ENCODE results near the gene ARHGAP25. TPM values are rescaled to one million over a fixed set of nuclear protein-coding genes. Genes with fewer than 3 reads are reported as not detected.

Gene ARHGAP25
- total and polyA plus RNA-seq, 10 of the 15 experiments (the other 5 are each of a cell fraction or from before 2014, with no cell fraction given): 0.15 to 1.0 (median 0.46) TPM

DNA sequence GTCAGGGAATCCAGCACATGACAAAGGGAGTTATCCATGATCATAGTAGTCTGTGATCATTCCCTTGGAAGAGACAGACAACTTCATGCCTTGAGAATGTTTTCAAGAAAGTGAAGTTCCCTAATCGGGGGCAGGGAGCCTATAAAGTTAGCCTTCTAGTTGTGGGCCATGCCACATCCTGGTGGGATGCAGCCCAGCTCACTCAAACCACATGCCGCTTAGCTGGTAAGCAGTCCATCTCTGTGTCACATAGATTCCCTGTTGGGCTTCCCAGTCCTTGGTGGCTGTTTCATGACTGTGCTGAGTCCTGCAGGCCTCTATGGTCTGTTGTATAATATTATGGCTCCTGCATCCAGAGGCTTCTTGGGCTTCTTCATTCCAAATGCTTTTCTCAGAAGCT lies 11.4 kb upstream of the ARHGAP25 start:
- H3K36me3 ChIP-seq (ENCODE audit: control insufficient read depth in 2 of 2, insufficient read depth in 2 of 2, low read length in 1 of 2): no peaks in the 10 kb centered on the region
- no peak overlapping the region for H3K9ac ChIP-seq (ENCODE audit: control insufficient read depth, insufficient read depth, low read length)
- peaks cover 33% of the 10 kb centered on the region for H3K4me1 ChIP-seq (ENCODE audit: control insufficient read depth, insufficient read depth, low read length)
- H4K20me1 ChIP-seq (ENCODE audit: control insufficient read depth, insufficient read depth): no peaks in the 10 kb centered on the region
- WGBS (ENCODE audit: insufficient coverage, insufficient replicate concordance, low lambda C conversion rate, missing lambda C conversion rate): 68% methylated on average over 2 of the region's 2 CpGs
- CTCF ChIA-PET: interaction anchor here (0.9 to 4.5 kb wide), 7 partner anchors 14 to 390 kb away, joined by 3 to 17 read pairs (median 5); no protein-coding TSS in a partner anchor
- H3K27ac ChIP-seq (ENCODE audit: control insufficient read depth, insufficient read depth): no peak overlapping the region
- RAD21 ChIA-PET (ENCODE audit: unreplicated experiment): no interaction called here
- H3K27me3 ChIP-seq (replicated peaks in 1 of 2; ENCODE audit: control insufficient read depth in 2 of 2, insufficient read depth in 2 of 2, low read length in 1 of 2): no peaks in the 10 kb centered on the region; a peak in 1 of 4 replicates
- no peak overlapping the region for H3K4me2 ChIP-seq (ENCODE audit: control insufficient read depth, insufficient read depth)
- H2AFZ ChIP-seq (ENCODE audit: control insufficient read depth, low read depth, low read length): no peak overlapping the region
- SMC1A ChIA-PET (ENCODE audit: uncharacterized antibody, unreplicated experiment): interaction anchor here (0.9 to 2.0 kb wide), 3 partner anchors 11 to 28 kb away, joined by 3 to 6 read pairs (median 4); partner anchors contain the start of gene ARHGAP25
- BruUV-seq (replicated peaks): no TSS peak
- no peak for TF ChIP-seq HCFC1 (IDR thresholded peaks at IDR 0.05; ENCODE audit: low read length)
- no peak for TF ChIP-seq WRNIP1 (IDR thresholded peaks at IDR 0.05; ENCODE audit: borderline replicate concordance, low read depth, low read length)
- no peak for TF ChIP-seq ESRRA (IDR thresholded peaks at IDR 0.05; ENCODE audit: low read length)
- TF ChIP-seq RB1 (IDR thresholded peaks at IDR 0.05; ENCODE audit: borderline replicate concordance): no peak
- TF ChIP-seq SPI1 (IDR thresholded peaks at IDR 0.05; ENCODE audit: borderline replicate concordance, insufficient read depth, low read depth, low read length): no peak
- H3K4me3 ChIP-seq: no peak overlapping the region
- intact Hi-C loops (cut with micrococcal nuclease; ENCODE audit: unreplicated experiment) (no loop called here), in situ Hi-C loops (cut with MboI) (no loop called here)
- H3K79me2 ChIP-seq (ENCODE audit: control insufficient read depth, insufficient read depth, low read length): no peaks in the 10 kb centered on the region
- H3K9me3 ChIP-seq (replicated peaks; ENCODE audit: control insufficient read depth, insufficient read depth, low read length): no peaks in the 10 kb centered on the region
- POLR2A ChIA-PET: no interaction called here
- FAIRE-seq: no peak
- no peak for DNase-seq (ENCODE audit: low read depth, low spot score)
- no peak for ATAC-seq

DNA sequence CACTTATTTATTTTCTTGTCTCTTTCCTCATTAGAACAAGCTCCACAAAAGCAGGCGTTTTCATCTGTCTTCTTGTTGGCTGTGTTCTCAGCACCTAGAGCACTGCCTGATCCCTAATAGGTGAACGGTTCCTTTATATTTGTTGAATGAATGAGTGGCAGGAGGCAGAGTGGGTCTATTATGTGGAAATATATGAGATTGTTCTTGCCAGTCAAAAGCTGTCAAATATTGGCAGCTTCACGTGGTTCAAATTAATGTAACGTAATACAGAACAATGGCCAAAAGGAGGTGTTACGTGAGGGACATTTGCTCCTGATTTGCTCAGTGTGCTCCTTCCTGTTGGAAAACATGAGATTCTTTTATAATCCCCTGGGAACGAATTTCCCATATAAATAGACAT lies 8.5 kb upstream of the ARHGAP25 start:
- ChIA-PET RAD21 (ENCODE audit: unreplicated experiment) (no interaction called here), CTCF (interaction anchor here (0.7 to 1.9 kb wide), 5 partner anchors 8 to 426 kb away, joined by 3 to 5 read pairs (median 4); no protein-coding TSS in a partner anchor), SMC1A (ENCODE audit: uncharacterized antibody, unreplicated experiment) (interaction anchor here (0.8 kb wide), 1 partner anchor 42 kb away, joined by 3 read pairs; no protein-coding TSS in a partner anchor), POLR2A (no interaction called here)
- WGBS (ENCODE audit: insufficient coverage, insufficient replicate concordance, low lambda C conversion rate, missing lambda C conversion rate): 68% methylated on average over 6 of the region's 6 CpGs
- Histone ChIP-seq H3K9me3 (replicated peaks; ENCODE audit: control insufficient read depth, insufficient read depth, low read length) (no peaks in the 10 kb centered on the region), H3K36me3 (ENCODE audit: control insufficient read depth in 2 of 2, insufficient read depth in 2 of 2, low read length in 1 of 2) (no peaks in the 10 kb centered on the region), H4K20me1 (ENCODE audit: control insufficient read depth, insufficient read depth) (no peaks in the 10 kb centered on the region), H3K27ac (ENCODE audit: control insufficient read depth, insufficient read depth) (no peak overlapping the region), H2AFZ (ENCODE audit: control insufficient read depth, low read depth, low read length) (no peak overlapping the region), H3K4me1 (ENCODE audit: control insufficient read depth, insufficient read depth, low read length) (peaks cover 27% of the 10 kb centered on the region), H3K4me3 (no peak overlapping the region), H3K79me2 (ENCODE audit: control insufficient read depth, insufficient read depth, low read length) (no peaks in the 10 kb centered on the region), H3K4me2 (ENCODE audit: control insufficient read depth, insufficient read depth) (no peak overlapping the region), H3K9ac (ENCODE audit: control insufficient read depth, insufficient read depth, low read length) (no peak overlapping the region), H3K27me3 (replicated peaks in 1 of 2; ENCODE audit: control insufficient read depth in 2 of 2, insufficient read depth in 2 of 2, low read length in 1 of 2) (no peaks in the 10 kb centered on the region; a peak in 1 of 4 replicates)
- no TSS peak for BruUV-seq (replicated peaks)
- no peak for ATAC-seq
- in situ Hi-C loops (cut with MboI) (no loop called here), intact Hi-C loops (cut with micrococcal nuclease; ENCODE audit: unreplicated experiment) (no loop called here)
- DNase-seq (ENCODE audit: low read depth, low spot score): no peak
- no peak for FAIRE-seq
- TF ChIP-seq ZNF384 (IDR thresholded peaks at IDR 0.05; ENCODE audit: borderline replicate concordance, low read depth, low read length): no peak
- TF ChIP-seq TCF12 (IDR thresholded peaks at IDR 0.05; ENCODE audit: low read depth, low read length): no peak
- no peak for TF ChIP-seq POU2F2 (IDR thresholded peaks at IDR 0.05; ENCODE audit: borderline replicate concordance, low read depth, low read length)
- no peak for TF ChIP-seq EZH2 (IDR thresholded peaks at IDR 0.05; ENCODE audit: borderline replicate concordance, control insufficient read depth, low read depth, low read length)
- TF ChIP-seq, protein P1, sequence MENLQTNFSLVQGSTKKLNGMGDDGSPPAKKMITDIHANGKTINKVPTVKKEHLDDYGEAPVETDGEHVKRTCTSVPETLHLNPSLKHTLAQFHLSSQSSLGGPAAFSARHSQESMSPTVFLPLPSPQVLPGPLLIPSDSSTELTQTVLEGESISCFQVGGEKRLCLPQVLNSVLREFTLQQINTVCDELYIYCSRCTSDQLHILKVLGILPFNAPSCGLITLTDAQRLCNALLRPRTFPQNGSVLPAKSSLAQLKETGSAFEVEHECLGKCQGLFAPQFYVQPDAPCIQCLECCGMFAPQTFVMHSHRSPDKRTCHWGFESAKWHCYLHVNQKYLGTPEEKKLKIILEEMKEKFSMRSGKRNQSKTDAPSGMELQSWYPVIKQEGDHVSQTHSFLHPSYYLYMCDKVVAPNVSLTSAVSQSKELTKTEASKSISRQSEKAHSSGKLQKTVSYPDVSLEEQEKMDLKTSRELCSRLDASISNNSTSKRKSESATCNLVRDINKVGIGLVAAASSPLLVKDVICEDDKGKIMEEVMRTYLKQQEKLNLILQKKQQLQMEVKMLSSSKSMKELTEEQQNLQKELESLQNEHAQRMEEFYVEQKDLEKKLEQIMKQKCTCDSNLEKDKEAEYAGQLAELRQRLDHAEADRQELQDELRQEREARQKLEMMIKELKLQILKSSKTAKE (IDR thresholded peaks at IDR 0.05; ENCODE audit: low read depth, poor library complexity, severe bottlenecking): no peak
- TF ChIP-seq KAT2A (conservative IDR thresholded peaks at IDR 0.05; ENCODE audit: control insufficient read depth, low read depth, low read length): no peak
- TF ChIP-seq IRF4 (IDR thresholded peaks at IDR 0.05; ENCODE audit: low read depth, low read length): no peak
- no peak for TF ChIP-seq IKZF1 (conservative IDR thresholded peaks at IDR 0.05)
- TF ChIP-seq PAX5 (IDR thresholded peaks at IDR 0.05; ENCODE audit: borderline replicate concordance, low read depth, low read length): no peak
- TF ChIP-seq MEF2B (IDR thresholded peaks at IDR 0.05; ENCODE audit: partially characterized antibody, poor library complexity, severe bottlenecking): no peak

All from GM12878 (cell line).